GM15510 (cell line): ENCODE results near the gene PPP1R2B.

ENCODE experiments used
- POLR2A ChIP-seq: IDR thresholded peaks from 3 replicates; pipeline ENCODE4 v1.6.1; 2011; ENCODE audit warnings: borderline replicate concordance; ENCODE audit not compliant: insufficient read length; ENCODE audit errors: extremely low read depth

The PPP1R2B gene

DNA sequence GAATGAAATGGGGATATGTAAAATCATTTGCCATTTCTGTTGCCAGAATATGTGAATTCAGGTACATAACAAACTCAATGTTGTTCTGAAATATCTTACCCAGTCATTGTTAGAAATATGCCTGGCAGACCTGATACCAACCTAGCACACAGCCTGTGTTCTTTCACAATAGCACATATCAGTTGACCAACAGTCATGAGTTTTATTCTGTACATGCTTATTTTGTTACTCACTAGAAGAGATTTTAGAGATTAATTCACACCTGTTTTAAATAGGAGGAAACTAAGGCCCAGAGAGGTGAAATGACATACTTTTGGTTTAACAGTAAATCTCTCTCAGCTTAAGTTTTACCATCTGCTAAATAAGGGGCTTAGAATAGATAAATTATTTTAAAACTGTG lies 8.4 kb upstream of the PPP1R2B start:
- TF ChIP-seq POLR2A, result no peak

DNA sequence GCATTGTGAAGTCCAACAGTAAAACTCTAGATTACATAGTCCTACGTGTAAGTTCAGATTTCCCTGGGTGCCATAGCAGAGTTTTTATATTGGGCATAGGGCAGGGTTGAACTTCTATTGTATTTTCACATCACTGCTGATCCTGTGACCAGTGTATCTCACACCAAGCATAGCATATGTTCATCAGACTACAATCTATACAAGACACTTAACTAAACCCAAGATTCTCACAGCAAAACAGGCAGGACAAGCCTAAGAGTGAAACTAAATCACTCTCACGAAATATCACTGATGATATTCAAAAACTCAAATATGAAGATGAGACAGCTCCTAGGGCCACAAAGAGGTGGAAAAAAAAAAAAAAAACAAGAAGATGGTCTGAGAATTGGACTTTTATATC lies 3.2 kb upstream of the PPP1R2B start:
- TF ChIP-seq POLR2A, result no peak

DNA sequence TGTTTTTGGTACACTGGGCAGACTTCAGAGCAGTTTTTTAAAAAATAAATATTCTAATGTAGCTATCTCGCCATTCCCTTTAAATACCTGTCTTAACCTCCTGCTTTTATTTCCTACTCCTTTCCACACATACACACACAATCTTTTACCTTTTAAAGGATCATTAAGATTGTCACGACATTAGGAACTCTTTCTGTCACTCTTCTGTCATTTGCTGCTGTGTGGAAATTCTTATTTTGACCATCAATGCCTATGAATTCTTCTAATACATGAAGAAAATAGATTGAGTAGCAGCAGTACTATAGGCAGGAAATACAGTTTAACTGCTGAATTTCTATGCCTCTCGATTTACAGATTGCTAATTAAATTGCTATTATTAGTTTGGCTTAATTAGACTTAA lies 1.8 kb downstream of the PPP1R2B start:
- no peak for TF ChIP-seq POLR2A

DNA sequence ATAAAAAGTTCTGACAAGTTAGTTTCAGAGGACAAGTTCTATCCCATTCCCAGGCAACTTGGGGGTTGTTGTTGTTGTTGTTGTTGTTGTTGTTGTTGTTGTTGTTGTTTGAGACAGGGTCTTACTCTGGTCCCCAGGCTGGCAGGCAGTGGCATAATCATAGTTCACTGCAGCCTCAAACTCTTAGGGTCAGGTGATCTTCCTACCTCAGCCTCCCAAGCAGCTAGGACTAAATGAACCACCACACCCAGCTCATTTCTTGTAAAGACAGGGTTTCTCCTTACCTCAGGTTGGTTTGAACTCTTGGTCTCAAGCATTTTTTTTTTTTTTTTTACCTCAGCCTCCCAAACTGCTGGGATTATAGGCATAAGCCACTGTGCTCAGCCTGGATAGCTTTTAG lies 15.3 kb downstream of the PPP1R2B start:
- no peak for TF ChIP-seq POLR2A

DNA sequence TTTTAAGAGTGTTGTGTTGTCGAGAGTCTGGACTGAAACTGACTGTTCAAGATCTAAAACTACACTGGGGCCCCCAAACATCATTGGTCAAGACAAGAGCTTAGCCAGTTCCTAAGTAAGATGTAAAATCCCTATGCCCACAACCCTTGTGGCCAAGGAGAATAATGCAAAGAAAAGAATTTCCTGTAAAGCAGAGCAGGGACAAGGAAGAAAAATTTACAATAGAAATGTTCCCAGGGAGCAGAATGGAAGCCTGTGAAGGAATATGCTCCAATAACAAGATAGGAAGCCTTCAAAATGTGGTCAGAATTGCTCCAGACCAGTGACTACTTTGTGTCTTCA lies 20.4 kb downstream of the PPP1R2B start:
- no peak for TF ChIP-seq POLR2A

DNA sequence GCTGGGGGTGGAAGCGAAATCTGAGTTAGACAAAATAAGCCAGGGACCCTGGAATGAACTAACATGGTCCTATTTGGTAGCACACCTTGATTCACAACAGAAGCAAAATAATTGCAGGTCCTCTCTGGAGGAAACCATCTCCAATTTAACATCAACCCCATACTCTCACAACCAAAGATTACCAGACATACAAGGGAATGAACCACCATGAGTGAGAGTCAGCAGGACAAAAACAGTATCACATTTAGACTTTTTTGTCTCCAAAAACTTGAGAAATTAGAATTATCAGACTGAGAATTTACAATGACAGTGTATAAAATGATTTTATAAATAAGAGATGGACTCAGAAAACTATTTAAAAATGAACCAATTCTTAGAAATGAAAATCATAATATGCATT lies 21.1 kb downstream of the PPP1R2B start:
- TF ChIP-seq POLR2A, result no peak

DNA sequence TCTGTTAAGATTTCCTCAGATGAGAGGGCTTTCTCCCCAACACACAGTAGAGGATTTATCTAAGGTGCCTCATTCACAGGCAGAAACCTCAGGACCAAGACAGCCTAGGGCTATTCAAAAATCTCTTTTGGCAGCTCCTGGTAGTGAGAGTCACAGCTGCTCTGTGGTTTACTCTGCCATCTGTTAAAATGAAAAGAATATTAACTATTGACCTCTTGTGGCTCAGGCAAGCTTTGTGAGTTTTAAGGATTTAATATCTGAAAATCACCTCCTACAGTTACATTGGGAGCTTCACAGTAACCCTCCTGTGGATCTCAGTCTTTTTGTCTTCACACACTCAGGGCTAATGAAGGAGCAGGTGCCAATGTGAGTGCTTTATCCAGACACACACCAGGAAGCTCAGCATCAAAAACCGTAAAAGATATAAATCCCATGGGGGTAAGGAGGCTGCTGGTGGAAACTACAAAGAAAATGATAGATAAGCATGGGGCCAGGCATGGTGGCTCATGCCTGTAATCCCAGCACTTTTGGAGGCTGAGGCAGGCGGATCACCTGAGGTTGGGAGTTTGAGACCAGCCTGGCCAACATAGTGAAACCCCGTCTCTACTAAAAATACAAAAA lies 29.7 kb downstream of the PPP1R2B start:
- no peak for TF ChIP-seq POLR2A

DNA sequence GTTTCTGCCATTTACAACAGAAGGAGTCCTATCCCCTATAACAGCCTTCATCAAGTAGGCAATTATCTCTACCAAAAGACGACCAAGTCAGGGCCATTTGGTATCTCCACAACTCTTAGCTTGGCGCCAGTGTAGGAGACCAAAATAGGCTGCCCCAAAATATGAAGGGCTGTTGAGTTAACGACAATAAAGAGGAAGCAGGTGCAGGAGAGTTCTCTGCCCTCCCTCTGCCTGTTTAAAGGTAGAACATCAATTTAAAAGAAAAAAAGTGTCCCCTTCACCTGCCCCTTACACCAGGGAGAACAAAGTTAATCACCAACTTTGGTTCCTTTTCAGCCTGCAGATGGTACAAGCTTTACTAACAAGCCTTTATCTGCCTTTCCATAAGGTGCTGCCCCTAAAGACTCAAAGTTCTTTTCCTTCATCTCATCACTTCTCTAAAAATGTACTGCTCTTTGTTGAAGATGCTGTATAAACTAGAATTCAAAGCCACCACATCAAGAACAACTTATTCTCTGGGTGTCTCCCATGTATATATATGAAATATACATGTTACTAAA lies 33.3 kb downstream of the PPP1R2B start:
- TF ChIP-seq POLR2A, result no peak

DNA sequence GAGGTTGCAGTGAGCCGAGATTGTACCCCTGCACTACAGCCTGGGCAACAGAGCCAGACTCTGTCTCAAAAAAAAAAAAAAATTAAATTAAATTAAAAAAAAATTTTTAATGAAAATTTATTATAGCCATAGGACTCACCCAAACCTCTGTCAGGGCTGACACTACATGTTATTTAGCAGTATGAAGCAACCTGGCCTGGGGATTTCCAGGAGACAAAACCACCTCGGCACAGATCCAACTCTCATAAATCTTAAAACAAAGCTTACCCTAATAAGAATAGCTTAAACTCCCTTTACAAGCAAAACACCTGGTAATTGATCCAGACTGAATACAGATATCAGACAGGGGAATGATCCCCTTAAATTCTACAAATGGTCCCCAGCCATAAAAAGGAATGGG lies 38.4 kb downstream of the PPP1R2B start:
- TF ChIP-seq POLR2A, result no peak

DNA sequence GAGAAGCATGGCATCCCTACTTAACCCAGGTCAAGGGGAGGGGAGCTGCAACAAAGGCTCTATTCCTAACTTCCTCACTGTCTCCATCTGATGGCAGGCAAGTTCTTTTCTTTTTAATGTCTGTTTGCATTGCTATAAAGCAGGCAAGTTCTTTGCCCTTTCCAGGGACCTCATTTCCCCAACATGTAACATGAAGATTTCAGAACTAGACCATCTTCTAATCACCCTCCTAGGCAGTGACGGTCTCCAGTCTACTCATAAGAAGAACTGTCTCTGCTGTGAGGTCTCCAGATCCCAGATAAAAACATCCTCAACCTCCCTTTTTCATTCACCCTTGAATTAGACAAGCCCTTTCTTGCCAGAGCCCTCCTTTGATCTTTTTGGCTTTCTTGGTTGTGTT lies 42.1 kb downstream of the PPP1R2B start:
- no peak for TF ChIP-seq POLR2A

DNA sequence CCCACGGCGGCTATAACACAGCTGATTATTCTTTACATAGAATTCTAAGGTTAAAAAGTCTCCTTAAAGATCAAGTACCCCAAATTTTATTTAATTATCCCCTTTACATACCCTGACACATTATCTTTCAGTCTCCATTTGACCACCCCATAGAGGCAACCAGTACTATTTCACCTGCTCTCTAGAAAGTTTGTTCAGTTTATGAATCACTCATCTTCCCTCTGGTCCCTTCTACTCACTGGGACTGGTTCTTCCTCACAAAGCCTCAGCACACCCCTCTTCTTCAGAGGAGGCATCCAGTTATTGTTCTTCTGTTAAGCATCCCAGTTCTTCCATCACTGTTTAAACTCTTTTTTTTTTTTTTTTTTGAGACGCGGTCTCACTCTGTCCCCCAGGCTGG lies 42.8 kb downstream of the PPP1R2B start:
- no peak for TF ChIP-seq POLR2A

DNA sequence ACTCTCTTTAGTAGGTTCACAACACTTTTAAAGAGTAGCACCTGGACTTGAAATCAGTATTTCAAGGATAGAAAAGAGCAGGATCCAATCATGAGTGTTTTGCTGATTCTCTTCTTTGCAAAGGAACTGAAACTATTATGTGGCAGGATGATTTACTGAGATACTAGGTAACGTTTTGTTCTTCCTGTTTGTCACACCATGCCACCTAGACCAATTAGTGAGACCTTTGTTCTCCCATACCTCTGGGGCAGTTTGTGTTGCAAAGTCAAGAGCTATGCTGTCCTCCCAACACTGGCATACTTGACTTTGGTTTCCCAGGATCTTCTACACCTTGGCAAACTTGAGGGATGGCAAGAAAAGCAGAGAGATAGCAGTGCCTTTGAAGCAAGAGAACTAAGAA lies 43.4 kb downstream of the PPP1R2B start:
- no peak for TF ChIP-seq POLR2A

DNA sequence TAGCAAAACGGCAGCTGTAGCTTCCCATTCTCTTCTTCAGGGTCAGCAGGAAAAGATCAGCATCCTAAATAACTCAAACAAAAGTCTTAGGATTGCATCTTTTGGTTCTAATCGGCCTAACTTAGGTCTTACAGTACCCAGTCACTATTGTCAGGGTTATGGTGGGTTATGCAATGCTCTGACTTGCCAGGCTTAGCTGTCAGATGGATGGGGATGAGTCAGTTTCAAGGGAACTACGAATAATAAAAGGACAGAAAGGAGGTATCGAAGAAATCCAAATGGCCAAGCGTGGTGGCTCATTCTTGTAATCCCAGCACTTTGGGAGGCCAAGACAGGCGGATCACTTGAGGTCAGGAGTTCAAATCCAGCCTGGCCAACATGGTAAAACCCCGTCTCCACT lies 46.5 kb downstream of the PPP1R2B start:
- no peak for TF ChIP-seq POLR2A
